DOHH2 (cell line): ENCODE results near the gene SLC2A13.
"Not testable (repeated sequence)": the region's sequence is repeated elsewhere in the genome, so short reads cannot be mapped to it uniquely, and the experiment has no call there.

Experiments used
- H3F3A ChIP-seq: fragments of 200-600 bp; sonication (generic), shearing (Covaris generic); 2 replicates; pipeline ENCODE4 v1.6.0; 2016; ENCODE audit warnings: antibody characterized with exemption, mild to moderate bottlenecking; ENCODE audit not compliant: control insufficient read depth, insufficient read depth
- H3K27ac ChIP-seq: fragments of 200-600 bp; sonication (generic); 2 replicates; pipeline ENCODE4 v1.5.1; 2014; ENCODE audit warnings: low read depth, mild to moderate bottlenecking, low read length, moderate library complexity
- H3K27me3 ChIP-seq: fragments of 200-600 bp; sonication (generic); 2 replicates; pipeline ENCODE4 v1.6.1; 2014; ENCODE audit warnings: mild to moderate bottlenecking, low read length, mixed read lengths; ENCODE audit not compliant: control insufficient read depth
- H3K36me3 ChIP-seq: fragments of 200-600 bp; sonication (generic); 2 replicates; pipeline ENCODE4 v1.6.1; 2014; ENCODE audit warnings: mild to moderate bottlenecking, low read length, moderate library complexity, mixed read lengths; ENCODE audit not compliant: control insufficient read depth
- H3K4me1 ChIP-seq: fragments of 200-600 bp; sonication (generic); 2 replicates; pipeline ENCODE4 v1.6.1; 2014; ENCODE audit warnings: mild to moderate bottlenecking, low read length, mixed read lengths; ENCODE audit not compliant: control insufficient read depth
- H3K4me2 ChIP-seq: fragments of 200-600 bp; sonication (generic); 2 replicates; pipeline ENCODE4 v1.6.0; 2014; ENCODE audit warnings: mild to moderate bottlenecking, low read length, moderate library complexity
- H3K4me3 ChIP-seq: fragments of 200-600 bp; sonication (generic); 2 replicates; pipeline ENCODE4 v1.5.1; 2014; ENCODE audit warnings: mild to moderate bottlenecking, low read length, mixed read lengths
- H3K79me2 ChIP-seq: fragments of 200-600 bp; sonication (generic); 2 replicates; pipeline ENCODE4 v1.6.1; 2014; ENCODE audit warnings: mild to moderate bottlenecking, low read length, mixed read lengths; ENCODE audit not compliant: control insufficient read depth
- H3K9me2 ChIP-seq: fragments of 200-600 bp; sonication (generic); replicated peaks from 2 replicates; pipeline ENCODE4 v1.6.1; 2014; ENCODE audit warnings: mild to moderate bottlenecking, low read length, mixed read lengths; ENCODE audit not compliant: control insufficient read depth
- H3K9me3 ChIP-seq: fragments of 200-600 bp; sonication (generic); 2 replicates; pipeline ENCODE4 v1.6.1; 2014; ENCODE audit warnings: antibody characterized with exemption, low read length, mixed read lengths; ENCODE audit not compliant: control insufficient read depth, insufficient read depth
- H4K20me1 ChIP-seq: fragments of 200-600 bp; sonication (generic); 2 replicates; pipeline ENCODE4 v1.6.0; 2014; ENCODE audit warnings: low read depth, mild to moderate bottlenecking, antibody characterized with exemption, low read length, moderate library complexity; ENCODE audit not compliant: control insufficient read depth, insufficient read depth
- EZH2phosphoT487 ChIP-seq: fragments of 200-600 bp; sonication (generic); IDR thresholded peaks from 2 replicates; pipeline ENCODE4 v1.6.1; 2017; ENCODE audit warnings: borderline replicate concordance, mild to moderate bottlenecking, antibody characterized with exemption, low read length, moderate library complexity, mixed read lengths
- TF ChIP-seq, protein P1 (sequence below): fragments of 200-600 bp; sonication (generic); IDR thresholded peaks from one replicate; pipeline ENCODE4 v1.5.1; 2014; ENCODE audit warnings: antibody characterized with exemption, mild to moderate bottlenecking, low read depth, low read length; ENCODE audit not compliant: poor library complexity, severe bottlenecking

The SLC2A13 gene

DNA sequence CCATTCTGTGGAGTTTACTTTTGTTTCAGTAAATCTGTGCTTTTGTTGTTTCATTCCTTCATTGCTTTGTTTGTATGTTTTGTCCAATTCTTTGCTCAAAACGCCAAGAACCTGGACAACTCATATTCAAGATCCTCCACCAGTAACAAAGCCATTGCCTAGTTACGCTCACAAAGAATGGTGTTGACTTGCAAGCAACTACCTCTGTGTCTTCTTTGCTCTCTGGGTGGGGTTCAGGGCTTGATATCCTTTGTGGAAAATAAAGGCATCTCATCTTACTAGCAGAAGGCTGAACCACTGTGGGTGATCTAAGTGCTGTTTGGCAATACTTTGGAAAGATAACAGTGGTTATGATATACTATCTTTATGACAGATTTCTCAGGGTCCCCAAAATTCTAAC is 252.9 kb downstream of the SLC2A13 start:
- H3K79me2 ChIP-seq = no peaks in the 10 kb centered on the region
- no peak overlapping the region for H3K27ac ChIP-seq
- no peaks in the 10 kb centered on the region for H3K9me3 ChIP-seq
- no peak overlapping the region for H3K4me3 ChIP-seq
- no peaks in the 10 kb centered on the region for H3K4me1 ChIP-seq
- TF ChIP-seq, protein P1, sequence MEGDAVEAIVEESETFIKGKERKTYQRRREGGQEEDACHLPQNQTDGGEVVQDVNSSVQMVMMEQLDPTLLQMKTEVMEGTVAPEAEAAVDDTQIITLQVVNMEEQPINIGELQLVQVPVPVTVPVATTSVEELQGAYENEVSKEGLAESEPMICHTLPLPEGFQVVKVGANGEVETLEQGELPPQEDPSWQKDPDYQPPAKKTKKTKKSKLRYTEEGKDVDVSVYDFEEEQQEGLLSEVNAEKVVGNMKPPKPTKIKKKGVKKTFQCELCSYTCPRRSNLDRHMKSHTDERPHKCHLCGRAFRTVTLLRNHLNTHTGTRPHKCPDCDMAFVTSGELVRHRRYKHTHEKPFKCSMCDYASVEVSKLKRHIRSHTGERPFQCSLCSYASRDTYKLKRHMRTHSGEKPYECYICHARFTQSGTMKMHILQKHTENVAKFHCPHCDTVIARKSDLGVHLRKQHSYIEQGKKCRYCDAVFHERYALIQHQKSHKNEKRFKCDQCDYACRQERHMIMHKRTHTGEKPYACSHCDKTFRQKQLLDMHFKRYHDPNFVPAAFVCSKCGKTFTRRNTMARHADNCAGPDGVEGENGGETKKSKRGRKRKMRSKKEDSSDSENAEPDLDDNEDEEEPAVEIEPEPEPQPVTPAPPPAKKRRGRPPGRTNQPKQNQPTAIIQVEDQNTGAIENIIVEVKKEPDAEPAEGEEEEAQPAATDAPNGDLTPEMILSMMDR = no peak
- TF ChIP-seq EZH2phosphoT487 = no peak
- H3K9me2 ChIP-seq = no peaks in the 10 kb centered on the region
- H3K36me3 ChIP-seq = no peaks in the 10 kb centered on the region
- no peaks in the 10 kb centered on the region for H4K20me1 ChIP-seq
- H3K4me2 ChIP-seq = no peak overlapping the region
- H3F3A ChIP-seq = no peaks in the 10 kb centered on the region
- no peaks in the 10 kb centered on the region for H3K27me3 ChIP-seq

DNA sequence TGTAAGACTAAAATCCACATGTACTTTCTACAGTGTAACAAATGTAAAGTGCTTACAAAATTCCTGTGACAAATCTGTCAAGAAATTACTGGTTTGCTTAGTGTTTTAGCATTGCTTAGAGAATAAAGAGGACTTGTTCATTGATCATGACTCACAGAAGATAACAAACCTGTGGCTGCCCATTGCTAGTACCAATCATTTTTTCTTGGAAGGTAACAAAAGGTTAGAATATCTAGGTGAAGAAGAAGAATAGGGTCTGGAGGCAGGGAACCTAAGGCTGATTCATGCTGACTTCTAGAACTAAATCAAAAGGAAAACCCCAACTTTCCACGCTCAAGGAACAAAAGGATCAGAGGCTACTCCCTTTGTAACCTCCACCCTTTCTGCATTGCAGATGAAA is 253.5 kb downstream of the SLC2A13 start:
- H3F3A ChIP-seq = no peaks in the 10 kb centered on the region
- H3K27ac ChIP-seq = no peak overlapping the region
- H3K4me3 ChIP-seq = no peak overlapping the region
- H3K79me2 ChIP-seq = no peaks in the 10 kb centered on the region
- H3K9me3 ChIP-seq = no peaks in the 10 kb centered on the region
- no peaks in the 10 kb centered on the region for H3K4me1 ChIP-seq
- H3K27me3 ChIP-seq = no peaks in the 10 kb centered on the region
- no peak for TF ChIP-seq EZH2phosphoT487
- no peak overlapping the region for H3K4me2 ChIP-seq
- H3K36me3 ChIP-seq = no peaks in the 10 kb centered on the region
- H4K20me1 ChIP-seq = no peaks in the 10 kb centered on the region
- no peaks in the 10 kb centered on the region for H3K9me2 ChIP-seq

DNA sequence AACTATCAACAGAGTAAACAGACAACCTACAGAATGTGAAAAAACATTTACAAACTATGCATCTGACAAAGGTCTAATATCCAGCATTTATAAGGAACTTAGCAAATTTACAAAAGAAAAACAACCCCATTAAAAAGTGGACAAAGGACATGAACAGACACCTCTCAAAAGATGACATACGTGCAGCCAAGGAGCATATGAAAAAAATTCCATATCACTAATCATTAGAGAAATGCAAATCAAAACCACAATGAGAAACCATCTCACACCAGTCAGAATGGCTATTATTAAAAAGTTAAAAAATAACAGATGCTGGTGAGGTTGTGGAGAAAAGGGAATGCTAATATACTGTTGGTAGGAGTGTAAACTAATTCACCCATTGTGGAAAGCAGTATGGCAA is 257.7 kb downstream of the SLC2A13 start:
- not testable (repeated sequence) for H3K36me3 ChIP-seq, H3K4me1 ChIP-seq, H3F3A ChIP-seq, H3K27me3 ChIP-seq, H3K9me2 ChIP-seq, H3K27ac ChIP-seq, H3K79me2 ChIP-seq, H3K4me3 ChIP-seq, H3K9me3 ChIP-seq, H3K4me2 ChIP-seq, H4K20me1 ChIP-seq

DNA sequence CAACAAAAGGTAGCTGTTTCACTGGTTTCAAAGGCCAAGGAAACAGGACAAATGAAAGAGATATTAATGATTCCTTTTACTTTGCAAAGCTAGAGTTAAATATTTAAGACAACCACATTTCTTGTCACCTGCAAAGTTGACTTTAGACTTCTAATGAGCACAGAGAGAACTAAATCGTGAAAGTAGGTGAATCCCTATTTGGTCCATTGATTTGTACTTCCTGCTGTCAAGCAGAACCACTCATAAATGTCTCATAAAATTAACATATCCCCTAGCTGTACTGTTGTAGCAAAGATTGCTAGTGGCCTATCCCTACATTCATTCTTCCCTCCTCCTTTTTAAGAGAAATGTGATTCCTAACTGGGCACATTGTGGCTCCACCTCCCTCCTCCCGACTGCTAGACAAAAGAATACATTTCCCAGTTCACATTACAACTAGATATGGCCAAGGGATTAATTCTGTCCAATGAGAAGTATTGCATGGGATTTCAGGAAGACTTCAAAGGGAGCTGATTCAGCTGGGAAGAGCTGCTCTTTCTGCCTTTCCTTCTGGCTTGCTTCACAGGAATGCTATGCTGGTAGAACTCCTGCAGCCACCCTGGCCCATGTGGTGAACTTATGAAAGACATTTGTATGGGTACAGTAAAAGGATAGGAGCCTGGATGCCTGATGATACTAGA is 258.8 kb downstream of the SLC2A13 start:
- H3K79me2 ChIP-seq = no peaks in the 10 kb centered on the region
- no peak overlapping the region for H3K27ac ChIP-seq
- no peaks in the 10 kb centered on the region for H3K9me3 ChIP-seq
- H3F3A ChIP-seq = no peaks in the 10 kb centered on the region
- no peaks in the 10 kb centered on the region for H3K36me3 ChIP-seq
- TF ChIP-seq, protein P1 = no peak
- TF ChIP-seq EZH2phosphoT487 = no peak
- H3K9me2 ChIP-seq = no peaks in the 10 kb centered on the region
- no peak overlapping the region for H3K4me2 ChIP-seq
- no peaks in the 10 kb centered on the region for H4K20me1 ChIP-seq
- H3K4me3 ChIP-seq = no peak overlapping the region
- no peaks in the 10 kb centered on the region for H3K27me3 ChIP-seq
- no peaks in the 10 kb centered on the region for H3K4me1 ChIP-seq
